HG03460 (cell line): Measurements from ENCODE around the gene UTRN.
A peak's percentile ranks its signal among the peaks of the same experiment; 100 is the strongest.

ENCODE experiments used
- ATAC-seq: cut with Tn5 transposase; IDR thresholded peaks from one replicate; pipeline ENCODE4 v1.9.1; 2021; ENCODE audit not compliant: unreplicated experiment

The UTRN gene

DNA sequence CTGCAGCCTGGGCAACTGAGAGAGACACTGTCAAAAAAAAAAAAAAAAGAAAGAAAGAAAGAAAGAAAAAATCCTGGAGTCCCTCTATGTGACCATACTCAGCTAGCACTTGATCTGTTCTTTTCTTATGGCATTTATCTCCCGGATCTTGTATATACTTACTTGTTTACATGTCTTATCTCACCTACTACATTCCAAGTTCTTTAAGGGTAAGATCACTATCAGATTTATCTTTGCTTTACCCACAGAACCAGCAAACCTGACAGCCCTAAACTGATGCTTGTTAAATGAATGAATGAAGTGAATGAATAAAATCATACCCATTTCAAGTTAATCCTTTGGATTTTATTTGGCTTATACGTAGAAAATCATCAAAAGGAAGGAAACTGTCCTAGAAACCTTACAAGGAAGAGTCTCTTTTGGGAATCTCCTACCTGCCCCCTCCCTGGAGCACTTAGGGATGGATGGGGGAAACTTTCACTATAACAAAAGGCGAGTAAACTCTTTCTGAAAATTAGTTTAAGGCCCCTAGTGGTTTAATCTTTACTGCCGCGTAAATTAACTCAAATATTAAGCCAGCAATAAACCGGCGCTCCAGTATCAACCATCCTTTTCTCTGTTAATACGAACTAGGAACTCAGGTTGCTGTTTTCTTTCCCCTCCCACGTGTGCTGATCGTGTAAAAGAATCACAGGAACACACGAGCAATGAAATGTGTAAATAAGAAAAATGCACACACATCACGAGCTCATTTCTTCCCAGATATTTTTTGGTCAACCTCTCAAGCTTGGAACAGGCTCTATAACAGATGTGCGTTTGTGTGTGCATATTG is 1.3 kb upstream of the UTRN start:
- no peak for ATAC-seq

- no peak for ATAC-seq
These were observed 705 bp upstream of the UTRN start for GRCh38 chr6:144284478-144284782.

- peak; percentile 40 for ATAC-seq
These were observed 338 bp downstream of the UTRN start for GRCh38 chr6:144285548-144285797.

GRCh38 chr6:144285798-144286502 is 815 bp downstream of the UTRN start:
- ATAC-seq = peak; percentile 45

- no peak for ATAC-seq
These were observed 1.6 kb downstream of the UTRN start for GRCh38 chr6:144286503-144287393.

- ATAC-seq = no peak
These were observed 3.9 kb downstream of the UTRN start for GRCh38 chr6:144289006-144289405.

GRCh38 chr6:144292372-144292771 is 7.2 kb downstream of the UTRN start:
- no peak for ATAC-seq

DNA sequence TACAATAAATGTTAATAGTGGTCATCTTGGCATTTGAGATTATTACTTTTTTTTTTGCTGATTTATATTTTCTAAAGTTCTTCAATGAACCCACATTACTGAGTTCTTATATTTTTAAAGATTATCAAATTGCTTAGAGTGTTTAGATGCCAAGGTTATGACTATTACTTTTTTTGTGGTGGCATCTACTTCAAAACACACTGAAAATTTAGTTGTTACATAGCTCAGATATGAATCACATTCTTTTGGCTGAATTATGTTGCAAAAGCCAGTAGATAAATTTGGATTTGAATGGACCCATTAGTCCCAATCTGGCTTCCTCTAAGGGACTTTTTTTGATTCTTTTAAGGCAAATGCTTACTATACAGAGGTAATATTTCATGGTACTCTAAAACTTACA is 8.9 kb downstream of the UTRN start:
- ATAC-seq = no peak

DNA sequence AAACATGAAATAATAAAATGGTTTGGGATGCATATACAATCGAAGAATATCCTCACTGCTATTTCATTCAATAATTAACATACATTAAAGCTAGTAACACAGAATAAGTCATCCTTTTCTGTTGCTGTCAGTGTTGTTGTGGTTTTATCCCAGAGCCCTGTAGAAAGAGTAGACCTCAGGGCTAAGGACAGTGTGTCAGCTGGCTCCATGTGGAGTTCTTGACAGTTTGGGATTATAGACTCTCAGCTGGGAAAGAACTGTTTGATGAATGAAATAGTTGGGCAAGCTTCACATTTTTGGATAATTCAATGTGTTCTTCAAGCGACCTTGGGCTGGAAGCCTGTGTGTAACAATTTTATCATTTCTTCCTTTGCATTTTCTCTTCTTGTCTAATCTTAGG is 10.1 kb downstream of the UTRN start:
- no peak for ATAC-seq

GRCh38 chr6:144295981-144296767 is 11.0 kb downstream of the UTRN start:
- ATAC-seq = no peak

- ATAC-seq = no peak
These were observed 11.8 kb downstream of the UTRN start for GRCh38 chr6:144296973-144297372.

GRCh38 chr6:144297511-144298100 is 12.5 kb downstream of the UTRN start:
- ATAC-seq = no peak

- ATAC-seq = no peak
These were observed 13.1 kb downstream of the UTRN start for GRCh38 chr6:144298194-144298593.

DNA sequence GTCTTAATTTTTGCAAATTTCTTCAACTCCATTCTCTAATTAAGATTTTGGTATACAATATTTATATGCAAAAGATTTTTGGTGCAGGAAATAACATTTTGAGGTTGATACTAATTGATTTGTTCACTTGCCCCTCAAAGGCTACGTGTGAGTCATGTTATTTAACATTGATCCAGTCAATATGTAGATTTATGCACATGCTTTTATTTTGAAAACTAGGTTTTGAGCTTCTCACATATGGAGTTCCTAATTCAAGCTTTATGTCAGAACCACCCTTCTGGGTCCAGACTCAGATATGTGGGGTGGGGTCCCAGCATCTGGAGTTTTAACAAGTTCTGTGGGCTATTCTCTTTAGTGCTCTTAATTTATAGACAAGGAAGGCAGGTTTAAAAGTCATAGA is 13.8 kb downstream of the UTRN start:
- ATAC-seq = no peak

GRCh38 chr6:144302701-144303372 is 17.7 kb downstream of the UTRN start:
- no peak for ATAC-seq

DNA sequence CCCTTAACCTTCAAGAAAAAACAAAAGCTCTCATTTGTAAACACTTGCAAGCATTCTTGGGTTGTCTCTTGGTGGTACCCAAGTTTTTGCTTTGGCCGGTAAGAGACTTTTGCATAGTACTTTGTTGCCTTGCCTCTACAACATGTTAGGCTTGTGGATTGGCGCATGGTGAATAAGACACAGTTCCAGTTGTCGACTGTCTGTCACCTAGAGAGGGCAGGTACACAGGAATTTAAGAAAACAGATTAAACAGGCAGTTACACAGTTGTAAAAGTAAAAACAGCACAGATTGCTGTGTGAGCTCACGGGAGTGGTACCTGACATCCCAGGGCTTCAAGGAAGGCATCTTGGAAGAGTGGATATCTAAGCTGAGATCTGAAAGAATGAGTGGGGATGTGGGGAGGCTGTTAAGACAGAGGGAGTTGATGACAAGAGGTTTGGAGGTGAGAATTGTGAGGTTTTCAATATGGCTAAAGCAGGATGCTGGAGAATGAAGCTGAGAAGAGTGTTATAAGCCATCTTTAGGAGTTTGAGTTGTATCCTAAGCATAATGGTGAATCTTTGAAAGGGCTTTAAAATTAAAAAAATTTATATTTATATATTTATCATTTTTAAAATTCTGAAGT is 19.2 kb downstream of the UTRN start:
- ATAC-seq = no peak

- peak; percentile 22 for ATAC-seq
These were observed 20.4 kb downstream of the UTRN start for GRCh38 chr6:144305567-144305966.

- peak; percentile 90 for ATAC-seq
These were observed 20.9 kb downstream of the UTRN start for GRCh38 chr6:144305985-144306384.

- ATAC-seq = no peak
These were observed 22.7 kb downstream of the UTRN start for GRCh38 chr6:144307880-144308279.

DNA sequence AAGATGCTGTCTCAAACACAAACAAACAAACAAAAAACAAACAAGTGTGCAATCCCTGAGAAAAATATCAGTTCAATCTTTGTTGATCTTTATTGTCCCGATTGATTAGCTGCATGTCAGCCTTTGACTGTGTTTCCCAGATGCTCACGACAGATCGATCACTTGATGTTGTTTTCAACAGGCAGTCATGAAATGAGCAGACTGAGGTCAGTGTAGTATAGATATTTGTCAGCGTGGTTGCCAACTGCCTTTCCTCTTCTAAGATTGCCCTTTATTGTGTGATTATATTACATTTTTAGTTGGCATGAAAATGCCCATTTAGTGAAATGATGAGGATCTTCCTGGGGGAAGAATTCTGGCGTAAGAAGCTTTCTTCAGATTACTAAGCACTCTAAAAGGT is 25.6 kb downstream of the UTRN start:
- ATAC-seq = no peak
